ENCODE measurements around the gene GNPDA1. TPM values are rescaled to one million over a fixed set of nuclear protein-coding genes. Genes with fewer than 3 reads are reported as not detected.
A peak's percentile ranks its signal among the peaks of the same experiment; 100 is the strongest.

GNPDA1 gene
- total and polyA plus RNA-seq, 10 of the 15 experiments (the other 5 are each of a cell fraction or from before 2014, with no cell fraction given) = 1.0 to 11.9 (median 3.9) TPM

GRCh38 chr5:141960449-141961323, 52.1 kb downstream of the GNPDA1 start:
- BruUV-seq (replicated peaks) = no TSS peak
- WGBS (ENCODE audit: insufficient coverage, insufficient replicate concordance, low lambda C conversion rate, missing lambda C conversion rate) = 21% methylated on average over 14 of the region's 14 CpGs
- H3K9ac ChIP-seq (ENCODE audit: control insufficient read depth, insufficient read depth, low read length) = no peak overlapping the region
- ChIA-PET CTCF (interaction anchor here (0.6 to 5.2 kb wide), 74 partner anchors 10 to 548 kb away, joined by 3 to 101 read pairs (median 5); partner anchors contain the start of genes DELE1, FCHSD1, GNPDA1 and HDAC3), RAD21 (ENCODE audit: unreplicated experiment) (interaction anchor here (0.7 to 3.8 kb wide), 31 partner anchors 9 to 327 kb away, joined by 3 to 57 read pairs (median 4); partner anchors contain the start of genes DELE1, FCHSD1, HDAC3 and PCDH1), POLR2A (interaction anchor here (0.5 to 1.7 kb wide), 6 partner anchors 10 to 318 kb away, joined by 3 to 21 read pairs (median 6); partner anchors contain the start of genes DELE1 and RNF14), SMC1A (ENCODE audit: uncharacterized antibody, unreplicated experiment) (interaction anchor here (0.6 to 3.9 kb wide), 35 partner anchors 9 to 1733 kb away, joined by 3 to 46 read pairs (median 5); partner anchors contain the start of genes DELE1, GNPDA1, PCDH1 and RNF14)
- H4K20me1 ChIP-seq (ENCODE audit: control insufficient read depth, insufficient read depth) = no peaks in the 10 kb centered on the region
- DNase-seq (ENCODE audit: low read depth, low spot score) = peak; percentile 64
- H3K4me1 ChIP-seq (ENCODE audit: control insufficient read depth, insufficient read depth, low read length) = peaks cover 3% of the 10 kb centered on the region; the same call in 1 of the 2 replicates
- H3K27me3 ChIP-seq (replicated peaks in 1 of 2; ENCODE audit: control insufficient read depth in 2 of 2, insufficient read depth in 2 of 2, low read length in 1 of 2) = no peaks in the 10 kb centered on the region
- H3K36me3 ChIP-seq (ENCODE audit: control insufficient read depth in 2 of 2, insufficient read depth in 2 of 2, low read length in 1 of 2) = no peaks in the 10 kb centered on the region
- H3K4me2 ChIP-seq (ENCODE audit: control insufficient read depth, insufficient read depth) = peak overlapping the region; percentile 54; the same call in 1 of the 2 replicates
- no peaks in the 10 kb centered on the region for H3K79me2 ChIP-seq (ENCODE audit: control insufficient read depth, insufficient read depth, low read length)
- in situ Hi-C loops (cut with MboI) = no loop called here
- peak overlapping the region; percentile 86 for H2AFZ ChIP-seq (ENCODE audit: control insufficient read depth, low read depth, low read length)
- H3K27ac ChIP-seq (ENCODE audit: control insufficient read depth, insufficient read depth) = no peak overlapping the region
- intact Hi-C loops (cut with micrococcal nuclease; ENCODE audit: unreplicated experiment) = loop anchor here (1.0 to 10.0 kb wide), 5 partner anchors 72 to 366 kb away; no protein-coding TSS in a partner anchor
- FAIRE-seq = peak; percentile 96
- peak; percentile 99 for ATAC-seq
- no peak overlapping the region for H3K4me3 ChIP-seq
- no peaks in the 10 kb centered on the region for H3K9me3 ChIP-seq (replicated peaks; ENCODE audit: control insufficient read depth, insufficient read depth, low read length)
- TF ChIP-seq CTCF (IDR thresholded peaks at IDR 0.05 in 2 of 3, conservative IDR thresholded peaks at IDR 0.05 in 1 of 3; ENCODE audit: control insufficient read depth in 2 of 3, extremely low read depth in 1 of 3, insufficient read depth in 1 of 3, low read depth in 3 of 3, low read length in 3 of 3) = peak; percentile 78 to 96 (median 92)
- TF ChIP-seq IRF4 (IDR thresholded peaks at IDR 0.05; ENCODE audit: low read depth, low read length) = 0 out of 2 replicates have a peak, but pooled peaks have one; percentile 8
- TF ChIP-seq, protein P1, sequence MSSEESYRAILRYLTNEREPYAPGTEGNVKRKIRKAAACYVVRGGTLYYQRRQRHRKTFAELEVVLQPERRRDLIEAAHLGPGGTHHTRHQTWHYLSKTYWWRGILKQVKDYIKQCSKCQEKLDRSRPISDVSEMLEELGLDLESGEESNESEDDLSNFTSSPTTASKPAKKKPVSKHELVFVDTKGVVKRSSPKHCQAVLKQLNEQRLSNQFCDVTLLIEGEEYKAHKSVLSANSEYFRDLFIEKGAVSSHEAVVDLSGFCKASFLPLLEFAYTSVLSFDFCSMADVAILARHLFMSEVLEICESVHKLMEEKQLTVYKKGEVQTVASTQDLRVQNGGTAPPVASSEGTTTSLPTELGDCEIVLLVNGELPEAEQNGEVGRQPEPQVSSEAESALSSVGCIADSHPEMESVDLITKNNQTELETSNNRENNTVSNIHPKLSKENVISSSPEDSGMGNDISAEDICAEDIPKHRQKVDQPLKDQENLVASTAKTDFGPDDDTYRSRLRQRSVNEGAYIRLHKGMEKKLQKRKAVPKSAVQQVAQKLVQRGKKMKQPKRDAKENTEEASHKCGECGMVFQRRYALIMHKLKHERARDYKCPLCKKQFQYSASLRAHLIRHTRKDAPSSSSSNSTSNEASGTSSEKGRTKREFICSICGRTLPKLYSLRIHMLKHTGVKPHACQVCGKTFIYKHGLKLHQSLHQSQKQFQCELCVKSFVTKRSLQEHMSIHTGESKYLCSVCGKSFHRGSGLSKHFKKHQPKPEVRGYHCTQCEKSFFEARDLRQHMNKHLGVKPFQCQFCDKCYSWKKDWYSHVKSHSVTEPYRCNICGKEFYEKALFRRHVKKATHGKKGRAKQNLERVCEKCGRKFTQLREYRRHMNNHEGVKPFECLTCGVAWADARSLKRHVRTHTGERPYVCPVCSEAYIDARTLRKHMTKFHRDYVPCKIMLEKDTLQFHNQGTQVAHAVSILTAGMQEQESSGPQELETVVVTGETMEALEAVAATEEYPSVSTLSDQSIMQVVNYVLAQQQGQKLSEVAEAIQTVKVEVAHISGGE (CRISPR knock-in tag; IDR thresholded peaks at IDR 0.05) = no peak
- TF ChIP-seq, protein P2, sequence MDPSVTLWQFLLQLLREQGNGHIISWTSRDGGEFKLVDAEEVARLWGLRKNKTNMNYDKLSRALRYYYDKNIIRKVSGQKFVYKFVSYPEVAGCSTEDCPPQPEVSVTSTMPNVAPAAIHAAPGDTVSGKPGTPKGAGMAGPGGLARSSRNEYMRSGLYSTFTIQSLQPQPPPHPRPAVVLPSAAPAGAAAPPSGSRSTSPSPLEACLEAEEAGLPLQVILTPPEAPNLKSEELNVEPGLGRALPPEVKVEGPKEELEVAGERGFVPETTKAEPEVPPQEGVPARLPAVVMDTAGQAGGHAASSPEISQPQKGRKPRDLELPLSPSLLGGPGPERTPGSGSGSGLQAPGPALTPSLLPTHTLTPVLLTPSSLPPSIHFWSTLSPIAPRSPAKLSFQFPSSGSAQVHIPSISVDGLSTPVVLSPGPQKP (IDR thresholded peaks at IDR 0.05; ENCODE audit: low read depth, low read length) = peak; percentile 80
- TF ChIP-seq BHLHE40 (IDR thresholded peaks at IDR 0.05; ENCODE audit: borderline replicate concordance in 1 of 2, low read depth in 2 of 2, low read length in 1 of 2) = peak; percentile 14 to 26; a peak in 2 of 4 replicates
- TF ChIP-seq RUNX3 (IDR thresholded peaks at IDR 0.05; ENCODE audit: low read length) = peak; percentile 46; the same call in 1 of the 2 replicates
- TF ChIP-seq SMARCA5 (IDR thresholded peaks at IDR 0.05) = peak; percentile 60; the same call in 1 of the 2 replicates
- no peak for TF ChIP-seq IRF5 (IDR thresholded peaks at IDR 0.05; ENCODE audit: borderline replicate concordance)
- TF ChIP-seq RAD21 (IDR thresholded peaks at IDR 0.05; ENCODE audit: insufficient read depth, low read depth, low read length) = peak; percentile 71
- TF ChIP-seq FOXM1 (IDR thresholded peaks at IDR 0.05; ENCODE audit: low read depth, low read length) = no peak
- 0 out of 4 replicates have a peak, but pooled peaks of 1 of the 2 experiments have one; percentile 26 for TF ChIP-seq EP300 (IDR thresholded peaks at IDR 0.05; ENCODE audit: borderline replicate concordance in 1 of 2, control insufficient read depth in 1 of 2, low read depth in 2 of 2, low read length in 2 of 2)
- TF ChIP-seq PAX5 (IDR thresholded peaks at IDR 0.05; ENCODE audit: borderline replicate concordance, low read depth, low read length) = peak; percentile 66; the same call in 1 of the 2 replicates

Data from GM12878 (cell line).